ENCODE measurements around the gene CHST4. TPM values are rescaled to one million over a fixed set of nuclear protein-coding genes. Genes with fewer than 3 reads are reported as not detected.

CHST4 gene
- total and polyA plus RNA-seq, 2 donors (not counting 3 experiments of a cell fraction or from before 2014, with no cell fraction given) = not detected

DNA sequence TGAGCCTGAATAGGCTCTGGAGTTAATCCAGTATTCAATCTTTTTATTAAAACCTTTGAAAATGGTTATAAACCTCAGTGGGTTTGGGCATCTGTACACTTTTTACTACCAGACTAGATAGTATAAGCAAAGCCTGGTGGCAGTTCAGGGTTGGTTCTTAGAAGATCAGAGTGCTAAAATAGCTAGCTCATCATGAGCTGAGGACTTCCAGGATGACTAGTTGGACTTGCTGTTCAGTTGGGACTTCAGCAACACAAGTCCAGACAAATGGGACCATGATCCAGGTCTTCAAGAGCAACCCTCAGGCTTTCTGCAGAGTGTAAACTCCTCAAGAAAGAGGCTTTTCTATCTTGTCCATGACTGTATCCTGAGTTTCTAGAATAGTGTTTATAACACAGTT lies 35.9 kb upstream of the CHST4 start:
- no peak for DNase-seq (ENCODE audit: low read depth, low spot score)
- intact Hi-C loops (cut with micrococcal nuclease) = no loop called here
- CTCF ChIA-PET = interaction anchor here (2.5 kb wide), 1 partner anchor 9 kb away, joined by 12 read pairs; no protein-coding TSS in a partner anchor

More for the DNA sequence above, 35.9 kb upstream of the CHST4 start:
- POLR2A ChIA-PET = no interaction called here
- TF ChIP-seq JUN (IDR thresholded peaks at IDR 0.05; ENCODE audit: borderline replicate concordance, insufficient read depth, insufficient read length, low read depth) = no peak
- no peak for TF ChIP-seq MYC (IDR thresholded peaks at IDR 0.05; ENCODE audit: low read depth, low read length)
- no peak for TF ChIP-seq EZH2 (IDR thresholded peaks at IDR 0.05; ENCODE audit: borderline replicate concordance, low read depth, low read length, severe bottlenecking)
- no peak for TF ChIP-seq POLR2A (IDR thresholded peaks at IDR 0.05; ENCODE audit: low read depth, low read length)
- no peak for TF ChIP-seq CTCF (IDR thresholded peaks at IDR 0.05; ENCODE audit: extremely low read depth in 1 of 2, insufficient read depth in 1 of 2, low read depth in 1 of 2, low read length in 2 of 2)
- no peak for TF ChIP-seq GATA2 (IDR thresholded peaks at IDR 0.05; ENCODE audit: insufficient read depth, insufficient read length, low read depth, low read length)
- no peak for TF ChIP-seq POLR2AphosphoS5 (IDR thresholded peaks at IDR 0.05; ENCODE audit: insufficient read depth, low read depth, low read length)
- TF ChIP-seq, protein P1, sequence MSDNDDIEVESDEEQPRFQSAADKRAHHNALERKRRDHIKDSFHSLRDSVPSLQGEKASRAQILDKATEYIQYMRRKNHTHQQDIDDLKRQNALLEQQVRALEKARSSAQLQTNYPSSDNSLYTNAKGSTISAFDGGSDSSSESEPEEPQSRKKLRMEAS (IDR thresholded peaks at IDR 0.05; ENCODE audit: insufficient read depth, insufficient read length) = no peak
- TF ChIP-seq FOS (IDR thresholded peaks at IDR 0.05; ENCODE audit: borderline replicate concordance, insufficient read depth, low read length) = no peak
- FAIRE-seq = no peak
- no TSS peak for BruUV-seq (replicated peaks)
- H3K4me1 ChIP-seq (ENCODE audit: control insufficient read depth, extremely low read depth, insufficient read depth, low read length) = no peaks in the 10 kb centered on the region
- no peak overlapping the region for H3K4me3 ChIP-seq (replicated peaks in 1 of 3; ENCODE audit: insufficient read depth in 1 of 3, low read depth in 1 of 3, low read length in 3 of 3)
- H3K9me1 ChIP-seq (replicated peaks; ENCODE audit: control insufficient read depth, extremely low read depth, insufficient read depth, low read length) = no peaks in the 10 kb centered on the region
- H3K79me2 ChIP-seq (ENCODE audit: control insufficient read depth, insufficient read depth, low read length) = no peaks in the 10 kb centered on the region
- H3K4me2 ChIP-seq (ENCODE audit: insufficient read depth, low read length) = no peak overlapping the region
- peaks cover 0 to 5% of the 10 kb centered on the region in 2 experiments for H3K27me3 ChIP-seq (ENCODE audit: control insufficient read depth in 2 of 2, insufficient read depth in 2 of 2, low read length in 2 of 2)
- no peaks in the 10 kb centered on the region for H3K36me3 ChIP-seq (ENCODE audit: control insufficient read depth in 2 of 2, extremely low read depth in 1 of 2, insufficient read depth in 2 of 2, low read length in 2 of 2)
- H3K27ac ChIP-seq (ENCODE audit: insufficient read depth, low read depth, low read length) = no peak overlapping the region
- H3K9ac ChIP-seq (replicated peaks; ENCODE audit: extremely low read depth, insufficient read depth, low read length) = no peak overlapping the region
- H4K20me1 ChIP-seq (replicated peaks; ENCODE audit: control insufficient read depth, extremely low read depth, insufficient read depth, low read length) = no peaks in the 10 kb centered on the region
- H2AFZ ChIP-seq (ENCODE audit: low read depth, low read length) = no peak overlapping the region
- H3K9me3 ChIP-seq (replicated peaks; ENCODE audit: control insufficient read depth, insufficient read depth, low read length) = no peaks in the 10 kb centered on the region
- dilution Hi-C loops (cut with MboI; ENCODE audit: extremely low pct_ligation_motif_present, low sequenced_read_pairs) = no loop called here
